NT2/D1 (cell line): ENCODE results near the gene HPS5.

Source experiments
- SUZ12 ChIP-seq: IDR thresholded peaks from 2 replicates; pipeline ENCODE4 v1.6.1; 2011; ENCODE audit not compliant: insufficient read length, insufficient read depth; ENCODE audit errors: extremely low read depth
- YY1 ChIP-seq: IDR thresholded peaks from 2 replicates; pipeline ENCODE4 v1.6.1; 2011; ENCODE audit not compliant: insufficient read length, insufficient read depth
- ZNF274 ChIP-seq: IDR thresholded peaks from 2 replicates; pipeline ENCODE4 v1.6.1; 2011; ENCODE audit warnings: mild to moderate bottlenecking, low read depth, low read length

DNA sequence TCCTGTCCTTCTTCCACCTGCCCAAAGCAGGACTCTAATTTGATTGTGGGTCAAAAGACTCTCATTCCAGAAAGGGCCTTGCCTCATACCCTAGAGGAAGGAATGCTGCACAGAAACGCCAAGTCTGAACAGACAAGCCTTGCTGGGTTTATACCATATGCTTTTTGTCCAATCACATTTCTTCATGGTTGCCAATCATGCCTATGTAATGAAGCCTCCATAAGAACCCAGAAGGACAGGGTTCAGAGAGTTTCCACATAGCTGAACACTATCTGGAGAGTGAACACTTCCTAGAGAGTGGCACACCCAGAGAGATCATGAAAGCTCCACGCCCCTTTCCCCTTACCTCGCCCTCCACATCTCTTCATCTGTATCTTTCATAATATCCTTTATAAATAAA, 68.7 kb downstream of the HPS5 start:
- no peak for TF ChIP-seq YY1
- TF ChIP-seq ZNF274: no peak
- TF ChIP-seq SUZ12: no peak
